ENCODE results near the gene APOO.

GRCh38 chrX:23825675-23826074 lies 82.1 kb downstream of the APOO start:
- TF ChIP-seq POLR2A (IDR thresholded peaks at IDR 0.05) (no peak), CTCF (IDR thresholded peaks at IDR 0.05) (no peak), POLR2AphosphoS5 (IDR thresholded peaks at IDR 0.05; ENCODE audit: insufficient read depth in 1 of 2, low read depth in 1 of 2) (no peak)

Measured in vagina (tissue), 2 donors.